Upper lobe of right lung (tissue), 1 donor: Measurements from ENCODE around the gene SFMBT1. TPM values are rescaled to one million over a fixed set of nuclear protein-coding genes. Genes with fewer than 3 reads are reported as not detected.
A peak's percentile ranks its signal among the peaks of the same experiment; 100 is the strongest.

ENCODE experiments used
- ATAC-seq: fragments of 200-7000 bp; cut with Tn5 transposase; one replicate; pipeline ENCODE4 v1.9.1; 2020; ENCODE audit warnings: mild to moderate bottlenecking, moderate library complexity
- DNase-seq: peaks from one replicate; pipeline ENCODE4 v3.0.0-alpha.2; 2020
- H3K27ac ChIP-seq: fragments of 200-600 bp; one replicate; pipeline ENCODE4 v1.8.0; 2022
- H3K27me3 ChIP-seq: fragments of 200-600 bp; one replicate; pipeline ENCODE4 v1.8.0; 2022; ENCODE audit warnings: mild to moderate bottlenecking
- H3K36me3 ChIP-seq: fragments of 200-600 bp; one replicate; pipeline ENCODE4 v1.8.0; 2022
- H3K4me1 ChIP-seq: fragments of 200-600 bp; one replicate; pipeline ENCODE4 v1.8.0; 2022
- H3K4me3 ChIP-seq: fragments of 200-600 bp; one replicate; pipeline ENCODE4 v1.8.0; 2022; ENCODE audit warnings: mild to moderate bottlenecking
- H3K9me3 ChIP-seq: fragments of 200-600 bp; one replicate; pipeline ENCODE4 v1.8.0; 2022
- CTCF ChIP-seq: fragments of 200-600 bp; IDR thresholded peaks from one replicate; pipeline ENCODE4 v1.8.0; 2022; ENCODE audit warnings: antibody characterized with exemption
- intact Hi-C: fragments of 100-400 bp; cut with DNase I; formaldehyde crosslinking; loops from one replicate; pipeline ENCODE4 v1.11.0; 2022
- total RNA-seq: library from RNA; stranded (reverse); fragmentation: NEBNext Ultra II Directional; extraction: Animal tissue kit (Norgen Biotek cat#: 25700); gene quantifications from one replicate; pipeline ENCODE4 v1.2.1, GENCODE V29; 2021
- donor health status: DM: no; HTN: yes; CAD: no; lungs with severe emphysema.

SFMBT1 gene
- total RNA-seq, 1 donor from 2014 or later: 17.2 TPM

GRCh38 chr3:53085476-53085875 lies 39.6 kb upstream of the SFMBT1 start:
- intact Hi-C loops: no loop called here
- H3K9me3 ChIP-seq: no peaks in the 10 kb centered on the region
- DNase-seq (peak; percentile 25), ATAC-seq (no peak)
- no peaks in the 10 kb centered on the region for H3K4me1 ChIP-seq
- no peak overlapping the region for H3K4me3 ChIP-seq
- H3K27ac ChIP-seq: no peak overlapping the region
- H3K27me3 ChIP-seq: no peaks in the 10 kb centered on the region
- TF ChIP-seq CTCF: no peak
- H3K36me3 ChIP-seq: peaks cover 8% of the 10 kb centered on the region

- no peaks in the 10 kb centered on the region for H3K4me1 ChIP-seq
- TF ChIP-seq CTCF: no peak
- H3K36me3 ChIP-seq: peaks cover 8% of the 10 kb centered on the region
- H3K27me3 ChIP-seq: no peaks in the 10 kb centered on the region
- no peak overlapping the region for H3K4me3 ChIP-seq
- no peaks in the 10 kb centered on the region for H3K9me3 ChIP-seq
- intact Hi-C loops: no loop called here
- DNase-seq: peak; percentile 28
- no peak overlapping the region for H3K27ac ChIP-seq
- no peak for ATAC-seq
These were observed 38.6 kb upstream of the SFMBT1 start for GRCh38 chr3:53084310-53085001.

- no peak for DNase-seq
- TF ChIP-seq CTCF: no peak
- Histone ChIP-seq H3K4me3 (no peak overlapping the region), H3K9me3 (no peaks in the 10 kb centered on the region), H3K27ac (no peak overlapping the region), H3K27me3 (no peaks in the 10 kb centered on the region), H3K4me1 (no peaks in the 10 kb centered on the region), H3K36me3 (peaks cover 8% of the 10 kb centered on the region)
- intact Hi-C loops: no loop called here
- no peak for ATAC-seq
These were observed 38.1 kb upstream of the SFMBT1 start for GRCh38 chr3:53083949-53084309.

GRCh38 chr3:53083521-53083920 lies 37.6 kb upstream of the SFMBT1 start:
- DNase-seq: peak; percentile 42
- Histone ChIP-seq H3K9me3 (no peaks in the 10 kb centered on the region), H3K4me3 (no peak overlapping the region), H3K27me3 (no peaks in the 10 kb centered on the region), H3K4me1 (no peaks in the 10 kb centered on the region), H3K27ac (no peak overlapping the region), H3K36me3 (peaks cover 8% of the 10 kb centered on the region)
- no peak for ATAC-seq
- TF ChIP-seq CTCF: no peak
- intact Hi-C loops: no loop called here

- H3K27ac ChIP-seq: no peak overlapping the region
- no peaks in the 10 kb centered on the region for H3K4me1 ChIP-seq
- intact Hi-C loops: no loop called here
- no peaks in the 10 kb centered on the region for H3K9me3 ChIP-seq
- no peak for TF ChIP-seq CTCF
- no peaks in the 10 kb centered on the region for H3K27me3 ChIP-seq
- no peak overlapping the region for H3K4me3 ChIP-seq
- no peak for ATAC-seq
- H3K36me3 ChIP-seq: peaks cover 7% of the 10 kb centered on the region
- DNase-seq: no peak
These were observed 36.9 kb upstream of the SFMBT1 start for GRCh38 chr3:53082736-53083135.

- TF ChIP-seq CTCF: no peak
- DNase-seq: no peak
- Histone ChIP-seq H3K27me3 (no peaks in the 10 kb centered on the region), H3K4me3 (no peak overlapping the region), H3K27ac (no peak overlapping the region), H3K9me3 (no peaks in the 10 kb centered on the region), H3K4me1 (no peaks in the 10 kb centered on the region), H3K36me3 (no peaks in the 10 kb centered on the region)
- no peak for ATAC-seq
- intact Hi-C loops: no loop called here
These were observed 35.4 kb upstream of the SFMBT1 start for GRCh38 chr3:53081318-53081717.
